DMS 273 (cell line): ENCODE data around the gene NSMF.
A peak's percentile ranks its signal among the peaks of the same experiment; 100 is the strongest.
"Not testable (repeated sequence)": the region's sequence is repeated elsewhere in the genome, so short reads cannot be mapped to it uniquely, and the experiment has no call there.

Experiments used
- DNase-seq: peaks from one replicate; lab custom pipeline; 2025; ENCODE audit not compliant: unreplicated experiment; lab: John Stamatoyannopoulos, UW

The NSMF gene

GRCh38 chr9:137459601-137460362 lies 648 bp upstream of the NSMF start:
- DNase-seq, result no peak

- DNase-seq, result peak; percentile 93
These were observed 661 bp downstream of the NSMF start for GRCh38 chr9:137458194-137459151.

GRCh38 chr9:137457406-137458193 lies 1.5 kb downstream of the NSMF start:
- no peak for DNase-seq

GRCh38 chr9:137456864-137457405 lies 2.2 kb downstream of the NSMF start:
- DNase-seq, result no peak

GRCh38 chr9:137456061-137456863 lies 2.9 kb downstream of the NSMF start:
- DNase-seq, result no peak

GRCh38 chr9:137455359-137455991 lies 3.7 kb downstream of the NSMF start:
- no peak for DNase-seq

GRCh38 chr9:137454597-137455358 lies 4.4 kb downstream of the NSMF start:
- DNase-seq, result peak; percentile 36

GRCh38 chr9:137454145-137454596 lies 5.0 kb downstream of the NSMF start:
- no peak for DNase-seq

- peak; percentile 43 for DNase-seq
These were observed 5.5 kb downstream of the NSMF start for GRCh38 chr9:137453643-137454081.

- DNase-seq, result no peak
These were observed 6.1 kb downstream of the NSMF start for GRCh38 chr9:137452761-137453642.

- DNase-seq, result no peak
These were observed 7.0 kb downstream of the NSMF start for GRCh38 chr9:137452006-137452760.

- not testable (repeated sequence) for DNase-seq
These were observed 7.7 kb downstream of the NSMF start for GRCh38 chr9:137451264-137452005.

GRCh38 chr9:137450539-137451222 lies 8.5 kb downstream of the NSMF start:
- DNase-seq, result not testable (repeated sequence)

GRCh38 chr9:137449931-137450538 lies 9.1 kb downstream of the NSMF start:
- DNase-seq, result no peak
